Measurements from ENCODE around the gene ZFR. TPM values are rescaled to one million over a fixed set of nuclear protein-coding genes. Genes with fewer than 3 reads are reported as not detected.
"Not testable (repeated sequence)": the region's sequence is repeated elsewhere in the genome, so short reads cannot be mapped to it uniquely, and the experiment has no call there.

The ZFR gene
- total RNA-seq, 4 donors from 2014 or later, result 35.6 to 64.1 (median 57.4) TPM

GRCh38 chr5:32406650-32407049 is 37.9 kb downstream of the ZFR start:
- in situ Hi-C loops (cut with MboI; ENCODE audit: low pct_ligation_motif_present in 1 of 4, low pct_unique_long_range_greater_than_20kb in 1 of 4, low sequenced_read_pairs in 3 of 4) (no loop called here), intact Hi-C loops (cut with DNase I; ENCODE audit: low total_unique reads) (no loop called here)
- Histone ChIP-seq H3K4me3 (no peak overlapping the region), H3K36me3 (peaks cover 0 to 72% (median 29%) of the 10 kb centered on the region in 4 donors), H3K9me3 (no peaks in the 10 kb centered on the region), H3K27me3 (no peaks in the 10 kb centered on the region), H3K27ac (no peak overlapping the region), H3K4me1 (no peaks in the 10 kb centered on the region)
- WGBS, 2 donors (ENCODE audit: low coverage in 1 of 2), result 83 to 91% methylated on average over 2 of the region's 2 CpGs
- TF ChIP-seq POLR2A (IDR thresholded peaks at IDR 0.05), result no peak
- TF ChIP-seq POLR2AphosphoS5 (IDR thresholded peaks at IDR 0.05), result no peak
- TF ChIP-seq CTCF (IDR thresholded peaks at IDR 0.05), result no peak
- TF ChIP-seq EP300 (IDR thresholded peaks at IDR 0.05; ENCODE audit: low read depth), result no peak
- DNase-seq, result no peak

GRCh38 chr5:32405507-32405906 is 39.0 kb downstream of the ZFR start:
- WGBS, 2 donors (ENCODE audit: low coverage in 1 of 2), result 69 to 86% methylated on average over 2 to 5 of the region's 5 CpGs
- Histone ChIP-seq H3K4me1 (peaks cover 0 to 4% (median 0%) of the 10 kb centered on the region in 4 donors), H3K27ac (no peak overlapping the region), H3K4me3 (no peak overlapping the region), H3K27me3 (no peaks in the 10 kb centered on the region), H3K36me3 (peaks cover 0 to 78% (median 32%) of the 10 kb centered on the region in 4 donors), H3K9me3 (no peaks in the 10 kb centered on the region)
- in situ Hi-C loops (cut with MboI; ENCODE audit: low pct_ligation_motif_present in 1 of 4, low pct_unique_long_range_greater_than_20kb in 1 of 4, low sequenced_read_pairs in 3 of 4) (no loop called here), intact Hi-C loops (cut with DNase I; ENCODE audit: low total_unique reads) (no loop called here)
- DNase-seq, result no peak
- no peak for TF ChIP-seq POLR2AphosphoS5 (IDR thresholded peaks at IDR 0.05)
- TF ChIP-seq POLR2A (IDR thresholded peaks at IDR 0.05), result no peak
- no peak for TF ChIP-seq EP300 (IDR thresholded peaks at IDR 0.05; ENCODE audit: low read depth)
- no peak for TF ChIP-seq CTCF (IDR thresholded peaks at IDR 0.05)

GRCh38 chr5:32403760-32404159 is 40.8 kb downstream of the ZFR start:
- Histone ChIP-seq H3K4me1 (peaks cover 0 to 4% (median 0%) of the 10 kb centered on the region in 4 donors), H3K9me3 (no peaks in the 10 kb centered on the region), H3K27me3 (no peaks in the 10 kb centered on the region), H3K36me3 (peaks cover 0 to 80% (median 31%) of the 10 kb centered on the region in 4 donors), H3K27ac (no peak overlapping the region), H3K4me3 (no peak overlapping the region)
- DNase-seq, result no peak
- in situ Hi-C loops (cut with MboI; ENCODE audit: low pct_ligation_motif_present in 1 of 4, low pct_unique_long_range_greater_than_20kb in 1 of 4, low sequenced_read_pairs in 3 of 4), result no loop called here
- intact Hi-C loops (cut with DNase I; ENCODE audit: low total_unique reads), result no loop called here
- 93 to 96% methylated on average over 6 of the region's 6 CpGs for WGBS, 2 donors (ENCODE audit: low coverage in 1 of 2)
- TF ChIP-seq CTCF (IDR thresholded peaks at IDR 0.05) (no peak), POLR2AphosphoS5 (IDR thresholded peaks at IDR 0.05) (no peak), EP300 (IDR thresholded peaks at IDR 0.05; ENCODE audit: low read depth) (no peak), POLR2A (IDR thresholded peaks at IDR 0.05) (no peak)

- Histone ChIP-seq H3K36me3 (peaks cover 0 to 86% (median 34%) of the 10 kb centered on the region in 4 donors), H3K27ac (no peak overlapping the region), H3K4me3 (no peak overlapping the region), H3K27me3 (no peaks in the 10 kb centered on the region), H3K4me1 (peaks cover 0 to 4% (median 0%) of the 10 kb centered on the region in 4 donors), H3K9me3 (no peaks in the 10 kb centered on the region)
- in situ Hi-C loops (cut with MboI; ENCODE audit: low pct_ligation_motif_present in 1 of 4, low pct_unique_long_range_greater_than_20kb in 1 of 4, low sequenced_read_pairs in 3 of 4) (no loop called here), intact Hi-C loops (cut with DNase I; ENCODE audit: low total_unique reads) (no loop called here)
- DNase-seq, result no peak
- TF ChIP-seq POLR2AphosphoS5 (IDR thresholded peaks at IDR 0.05) (no peak), CTCF (IDR thresholded peaks at IDR 0.05) (no peak), EP300 (IDR thresholded peaks at IDR 0.05; ENCODE audit: low read depth) (no peak), POLR2A (IDR thresholded peaks at IDR 0.05) (no peak)
- 100% methylated on average over 1 of the region's 1 CpG; no CpG with 5 or more reads in 1 of the 2 donors for WGBS, 2 donors (ENCODE audit: low coverage in 1 of 2)
Observed at GRCh38 chr5:32400401-32400800, 44.1 kb downstream of the ZFR start.

GRCh38 chr5:32398754-32399153 is 45.8 kb downstream of the ZFR start:
- H3K4me1 ChIP-seq; H3K9me3 ChIP-seq; DNase-seq; H3K27me3 ChIP-seq; intact Hi-C loops (cut with DNase I; ENCODE audit: low total_unique reads); in situ Hi-C loops (cut with MboI; ENCODE audit: low pct_ligation_motif_present in 1 of 4, low pct_unique_long_range_greater_than_20kb in 1 of 4, low sequenced_read_pairs in 3 of 4); H3K27ac ChIP-seq; H3K4me3 ChIP-seq: not testable (repeated sequence)
- H3K36me3 ChIP-seq, result peaks cover 0 to 85% (median 41%) of the 10 kb centered on the region in 4 donors
- 86 to 95% methylated on average over 7 to 10 of the region's 10 CpGs for WGBS, 2 donors (ENCODE audit: low coverage in 1 of 2)
